Spleen (tissue), 7 donors: ENCODE measurements around the gene EIF3K.

Experiments
- POLR2AphosphoS5 ChIP-seq, 3 donors: sonication (generic); formaldehyde crosslinking; IDR thresholded peaks; one replicate each; pipeline ENCODE4 v1.5.1; 2017; ENCODE audit warnings: antibody characterized with exemption in 3 of 3
- TF ChIP-seq, protein P1 (sequence below), 11 experiments: fragments of 200-600 bp in 7 of 11; fragments of 450-650 bp in 4 of 11; sonication (generic) in 4 of 11; IDR thresholded peaks in 8 of 11; conservative IDR thresholded peaks in 3 of 11; 1 replicate in 7 of 11; 2 replicates in 4 of 11; pipeline versions ENCODE4 v1.4.0 to v1.8.0; 2016 to 2021; ENCODE audit warnings: antibody characterized with exemption in 11 of 11, inconsistent platforms in 4 of 11, mild to moderate bottlenecking in 1 of 11
- donor health status: DM: no; HTN: no; CAD: no; lungs with moderate emphysema.
- donor health status: DM: no; HTN: no; CAD: no.
- donor health status: DM: no; HTN: no; CAD: no.

DNA sequence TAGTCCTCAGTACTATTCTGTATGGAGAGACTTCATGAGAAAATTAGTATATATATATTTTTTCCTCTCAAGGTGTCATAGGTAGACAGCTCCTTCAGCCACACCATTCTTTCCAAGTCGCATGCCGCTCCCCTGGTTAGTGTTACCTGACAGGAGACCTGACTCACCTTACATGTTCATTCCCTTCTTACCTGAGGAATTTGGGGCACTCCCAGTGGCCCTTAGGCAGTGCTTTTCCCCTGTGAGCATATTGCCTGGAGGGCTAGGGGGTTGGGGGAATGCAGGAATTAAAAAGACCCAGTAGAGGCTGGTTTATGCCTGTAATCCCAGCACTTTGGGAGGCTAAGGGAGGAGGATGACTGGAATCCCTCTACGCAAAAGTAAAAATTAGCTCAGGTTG, 19.5 kb downstream of the EIF3K start:
- no peak for TF ChIP-seq POLR2AphosphoS5 (IDR thresholded peaks at IDR 0.05)
- TF ChIP-seq, protein P1, sequence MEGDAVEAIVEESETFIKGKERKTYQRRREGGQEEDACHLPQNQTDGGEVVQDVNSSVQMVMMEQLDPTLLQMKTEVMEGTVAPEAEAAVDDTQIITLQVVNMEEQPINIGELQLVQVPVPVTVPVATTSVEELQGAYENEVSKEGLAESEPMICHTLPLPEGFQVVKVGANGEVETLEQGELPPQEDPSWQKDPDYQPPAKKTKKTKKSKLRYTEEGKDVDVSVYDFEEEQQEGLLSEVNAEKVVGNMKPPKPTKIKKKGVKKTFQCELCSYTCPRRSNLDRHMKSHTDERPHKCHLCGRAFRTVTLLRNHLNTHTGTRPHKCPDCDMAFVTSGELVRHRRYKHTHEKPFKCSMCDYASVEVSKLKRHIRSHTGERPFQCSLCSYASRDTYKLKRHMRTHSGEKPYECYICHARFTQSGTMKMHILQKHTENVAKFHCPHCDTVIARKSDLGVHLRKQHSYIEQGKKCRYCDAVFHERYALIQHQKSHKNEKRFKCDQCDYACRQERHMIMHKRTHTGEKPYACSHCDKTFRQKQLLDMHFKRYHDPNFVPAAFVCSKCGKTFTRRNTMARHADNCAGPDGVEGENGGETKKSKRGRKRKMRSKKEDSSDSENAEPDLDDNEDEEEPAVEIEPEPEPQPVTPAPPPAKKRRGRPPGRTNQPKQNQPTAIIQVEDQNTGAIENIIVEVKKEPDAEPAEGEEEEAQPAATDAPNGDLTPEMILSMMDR (IDR thresholded peaks at IDR 0.05 in 8 of 11, conservative IDR thresholded peaks at IDR 0.05 in 3 of 11): no peak
